Activated CD4-positive, alpha-beta T cell treated with anti-CD3 and anti-CD28 coated beads for 4 hours (primary cell): ENCODE results near the gene TREML2.

ENCODE experiments used
- DNase-seq, 2 donors: peaks; one replicate each; pipeline ENCODE4 v3.0.0-alpha.2; 2020

Gene TREML2

DNA sequence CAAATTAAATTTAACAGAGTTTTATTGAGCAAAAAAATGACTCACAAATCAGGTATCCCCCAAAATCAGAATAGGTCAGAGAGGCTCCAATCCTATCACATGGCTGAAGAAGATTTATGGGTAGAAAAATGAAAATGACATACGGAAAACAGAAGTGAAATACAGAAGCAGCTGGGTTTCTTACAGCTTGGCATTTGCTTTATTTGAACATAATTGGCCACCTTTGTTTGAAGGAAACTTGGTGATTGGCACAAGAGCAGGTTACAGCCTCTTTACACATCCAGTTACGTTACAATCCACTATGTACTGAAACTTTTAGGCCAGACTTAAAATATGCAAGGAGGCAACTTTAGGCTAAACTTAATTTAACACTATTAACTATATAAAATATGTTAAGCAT is 26.3 kb downstream of the TREML2 start:
- no peak for DNase-seq

DNA sequence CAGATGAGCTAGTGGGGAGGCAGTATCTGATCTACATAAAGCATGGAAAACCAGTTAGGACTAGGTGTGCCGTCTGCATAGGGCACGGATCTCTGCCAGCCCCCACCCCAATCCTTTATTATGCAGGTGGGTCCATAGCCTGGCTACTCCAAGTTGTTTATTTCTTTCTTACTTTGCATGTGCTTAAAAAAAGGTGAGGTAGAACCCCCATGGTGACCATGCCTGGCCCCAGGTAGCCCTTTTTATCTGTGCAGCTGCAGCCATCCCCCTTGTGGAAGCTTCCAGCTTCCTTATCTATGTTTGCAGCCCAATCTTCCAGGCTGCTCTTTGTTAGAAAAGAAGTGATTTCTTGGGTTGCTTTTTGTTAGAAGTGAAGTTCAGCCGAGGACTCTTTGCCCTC is 29.0 kb downstream of the TREML2 start:
- DNase-seq = no peak

DNA sequence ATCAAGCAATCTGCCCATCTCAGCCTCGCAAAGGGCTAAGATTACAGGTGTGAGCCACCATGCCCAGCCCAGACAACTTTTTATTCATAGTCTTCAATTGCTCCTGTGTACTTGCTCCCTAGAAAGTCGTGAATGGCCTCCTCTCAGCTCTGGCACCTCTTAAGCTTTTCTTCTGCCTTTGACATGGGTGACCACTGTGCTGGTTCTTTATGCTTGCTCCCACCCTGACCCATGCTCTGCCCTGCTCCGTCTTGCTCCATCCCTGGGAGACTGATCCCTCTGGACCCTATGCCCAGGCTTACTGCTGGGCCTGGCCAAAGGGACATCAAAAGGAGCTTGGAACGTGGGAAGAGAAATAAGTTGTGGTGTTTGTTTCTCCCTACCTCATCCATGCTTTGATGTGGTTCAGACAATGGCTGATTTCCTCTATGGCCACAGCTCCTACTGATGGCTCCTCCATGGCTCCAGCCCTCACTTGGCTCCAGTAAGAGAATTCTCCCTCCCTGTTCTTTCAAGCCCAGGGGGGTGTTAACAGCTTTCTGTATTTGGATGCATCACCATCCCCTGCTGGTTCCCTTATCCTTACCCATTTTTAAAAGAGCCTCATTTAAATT is 30.3 kb downstream of the TREML2 start:
- DNase-seq = no peak

DNA sequence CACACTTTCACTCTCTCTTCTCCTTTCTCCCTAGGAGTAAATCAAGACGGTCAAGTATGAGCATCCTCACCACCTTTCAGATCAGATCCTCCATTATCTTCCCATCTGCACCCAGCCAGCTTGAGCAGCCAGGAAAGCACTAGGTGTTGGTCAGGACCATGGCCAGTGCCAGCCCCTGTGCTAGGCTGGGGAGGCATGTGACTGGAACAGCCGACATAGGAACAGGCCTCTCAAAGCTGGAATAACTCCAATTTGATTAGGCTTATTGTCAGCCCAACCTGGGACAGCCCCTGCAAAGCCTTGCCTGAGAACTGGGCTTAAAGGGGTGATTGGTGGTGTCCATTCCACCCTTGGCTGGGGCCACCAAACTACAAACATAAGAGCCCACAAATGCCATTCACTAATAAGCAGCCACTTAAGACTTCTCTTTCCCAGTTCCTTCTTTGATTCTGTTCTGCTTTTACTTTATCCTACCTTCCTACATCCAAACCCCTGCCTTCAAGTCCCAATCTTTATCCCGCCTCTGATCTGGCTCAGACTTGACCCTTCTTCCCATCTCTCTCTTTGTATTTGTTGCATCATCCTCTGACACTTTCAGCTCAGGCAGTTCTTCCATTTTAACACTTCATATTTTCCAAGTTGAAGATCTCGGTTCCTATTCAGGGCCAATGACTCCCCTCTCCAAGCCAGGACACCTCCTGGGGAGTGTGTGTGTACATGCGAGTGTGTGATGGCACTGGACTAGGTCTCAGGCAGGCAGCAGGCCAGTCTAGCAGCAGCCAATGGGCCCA is 33.6 kb downstream of the TREML2 start:
- DNase-seq = no peak

DNA sequence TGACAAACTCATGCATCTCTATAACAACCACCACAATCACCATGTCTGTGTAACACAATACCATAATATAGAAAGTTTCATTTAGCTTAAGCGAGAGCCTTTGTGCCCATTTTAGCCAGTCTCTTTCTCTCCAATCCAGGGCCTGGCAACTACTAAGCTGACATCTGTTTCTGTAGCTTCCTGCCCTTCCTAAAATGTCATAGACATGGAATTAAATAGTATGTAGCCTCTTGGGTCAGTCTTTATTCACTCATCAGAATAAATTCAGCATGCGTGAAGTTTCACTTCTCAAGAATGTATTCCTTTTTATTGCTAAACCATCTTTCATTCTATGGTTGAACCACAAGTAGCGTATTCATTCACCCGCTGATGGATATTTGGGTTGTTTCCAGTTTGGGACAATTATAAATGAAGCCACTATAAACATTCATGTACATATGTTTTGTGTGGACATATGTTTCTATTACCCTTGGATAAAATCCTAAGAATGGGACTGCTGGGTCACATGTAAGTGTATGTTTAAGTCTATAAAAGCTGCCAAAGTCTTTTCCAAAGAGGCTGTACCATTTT is 36.3 kb downstream of the TREML2 start:
- DNase-seq = no peak

DNA sequence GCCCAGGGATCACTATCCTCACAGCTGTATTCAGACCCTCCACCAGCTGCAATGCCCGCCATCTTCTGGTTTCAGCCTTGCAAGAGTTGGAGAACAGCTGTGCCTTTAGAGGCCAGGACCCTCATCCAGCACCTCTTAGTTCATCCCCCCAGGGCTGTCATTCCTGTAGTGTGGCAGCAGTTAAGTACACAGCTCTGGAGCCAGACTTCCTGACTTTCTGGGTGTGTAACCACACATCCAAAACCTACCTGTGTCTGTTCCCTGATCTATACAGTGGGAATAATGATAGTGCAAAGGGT is 37.6 kb downstream of the TREML2 start:
- DNase-seq = no peak

DNA sequence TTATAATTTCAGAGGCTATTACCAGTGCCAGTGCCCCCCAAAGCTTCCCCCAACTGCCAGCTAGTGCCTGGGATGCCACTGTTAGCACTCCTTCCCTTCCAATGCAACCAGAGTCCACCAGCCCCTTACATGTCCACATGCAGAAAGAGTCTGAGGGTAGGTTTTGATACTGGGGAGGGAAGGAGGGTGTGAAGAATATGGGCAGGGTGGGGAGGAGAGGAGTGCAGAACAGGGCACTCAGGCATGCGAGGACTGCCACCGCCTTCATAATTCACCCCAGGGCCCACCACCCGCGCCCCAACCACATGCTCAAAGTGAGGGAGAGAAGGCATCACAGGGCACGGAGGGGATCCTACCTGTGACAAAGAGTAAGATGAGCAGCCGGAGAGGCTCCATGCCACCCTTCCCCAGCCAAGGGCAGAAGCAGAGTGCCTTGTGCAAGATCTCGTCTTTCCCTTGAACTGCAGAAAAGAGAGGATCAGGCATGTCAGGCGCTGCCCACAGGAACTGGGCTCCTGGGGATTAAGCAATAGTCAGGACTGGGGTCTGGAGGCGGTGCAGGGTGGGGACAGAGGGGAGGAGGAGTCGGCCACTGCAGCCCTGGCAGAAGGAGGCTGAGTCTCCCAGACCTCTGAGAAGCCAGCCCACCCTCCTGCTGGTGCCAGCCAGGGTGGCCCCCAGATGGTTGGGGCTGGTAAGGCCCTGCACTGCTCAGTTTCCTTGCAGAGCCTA is 38.1 kb downstream of the TREML2 start, which contains the start of gene TREM2:
Gene TREM2 (minus strand): TSS at position 430 of the 732 bp plus-strand sequence. CDS start 34 bp downstream, at position 396.
- no peak for DNase-seq

DNA sequence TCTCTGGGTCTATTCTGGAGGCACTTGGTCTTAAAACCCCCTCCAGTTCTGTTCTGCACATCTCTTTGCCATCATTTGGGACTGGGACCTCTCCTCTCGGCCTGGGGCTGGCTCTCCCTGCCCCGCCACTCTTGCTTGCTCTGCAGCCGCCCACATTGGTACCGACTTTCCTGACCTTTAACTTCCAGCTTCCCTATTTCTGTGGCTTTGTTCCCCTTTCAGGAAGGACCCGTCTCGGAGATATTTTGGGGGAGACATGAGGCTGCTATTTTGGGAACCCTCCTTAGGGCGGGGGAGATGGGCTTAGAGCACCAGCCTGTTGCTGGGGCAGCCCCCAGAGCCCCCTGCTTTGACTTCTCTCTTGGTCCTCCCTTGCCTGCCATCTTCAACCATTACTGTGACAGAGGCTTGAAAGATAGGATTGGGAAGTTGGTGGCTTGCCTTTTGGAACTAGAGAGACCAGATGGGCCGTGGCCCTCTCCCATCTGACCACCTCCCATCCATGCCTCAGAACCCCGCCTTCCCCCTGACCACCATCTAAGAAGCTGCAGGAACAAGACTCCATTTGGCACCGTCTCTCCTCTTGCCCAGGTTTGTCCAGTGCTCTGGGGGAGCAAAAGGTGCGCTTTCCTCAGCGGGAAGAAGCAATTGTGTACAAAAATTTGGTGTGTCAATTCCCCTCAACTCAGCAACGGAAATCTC is 38.9 kb downstream of the TREML2 start:
- no peak for DNase-seq

DNA sequence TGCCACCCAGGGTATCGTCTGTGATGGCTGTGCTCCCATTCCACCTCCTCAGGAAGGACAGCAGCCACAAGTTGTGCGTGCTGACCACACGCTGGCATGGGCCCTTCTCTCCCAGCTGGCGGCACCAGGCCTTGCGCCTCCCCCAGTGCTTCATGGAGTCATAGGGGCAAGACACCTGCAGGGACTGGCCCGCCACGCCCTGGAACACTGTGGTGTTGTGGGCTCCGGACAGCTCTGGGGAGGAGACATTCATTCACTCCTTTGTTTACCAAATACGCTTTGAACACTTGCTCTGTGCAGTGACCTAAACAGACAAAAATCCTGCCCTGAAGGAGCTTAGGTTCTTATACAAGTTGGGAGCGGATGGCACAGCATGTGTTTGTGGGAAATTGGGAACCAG is 39.6 kb downstream of the TREML2 start:
- no peak for DNase-seq

DNA sequence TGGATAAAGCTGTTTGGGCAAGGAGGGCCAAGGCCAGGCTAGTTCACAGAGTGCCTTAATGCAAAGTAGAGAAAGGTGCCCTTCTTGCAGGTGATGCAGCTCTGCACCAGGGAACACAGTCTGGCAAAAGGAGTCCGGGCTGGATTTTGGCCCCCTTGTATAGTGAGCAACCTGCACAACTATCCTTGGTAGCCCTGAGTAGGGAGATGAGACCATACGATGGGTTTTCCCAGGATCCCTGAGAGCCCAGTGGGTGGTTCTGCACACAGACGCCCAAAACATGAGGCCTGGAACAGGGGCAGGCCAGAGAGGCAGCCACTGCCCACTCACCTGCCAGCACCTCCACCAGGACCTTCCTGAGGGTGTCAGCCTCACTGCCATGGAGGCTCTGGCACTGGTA is 40.0 kb downstream of the TREML2 start:
- DNase-seq = no peak

DNA sequence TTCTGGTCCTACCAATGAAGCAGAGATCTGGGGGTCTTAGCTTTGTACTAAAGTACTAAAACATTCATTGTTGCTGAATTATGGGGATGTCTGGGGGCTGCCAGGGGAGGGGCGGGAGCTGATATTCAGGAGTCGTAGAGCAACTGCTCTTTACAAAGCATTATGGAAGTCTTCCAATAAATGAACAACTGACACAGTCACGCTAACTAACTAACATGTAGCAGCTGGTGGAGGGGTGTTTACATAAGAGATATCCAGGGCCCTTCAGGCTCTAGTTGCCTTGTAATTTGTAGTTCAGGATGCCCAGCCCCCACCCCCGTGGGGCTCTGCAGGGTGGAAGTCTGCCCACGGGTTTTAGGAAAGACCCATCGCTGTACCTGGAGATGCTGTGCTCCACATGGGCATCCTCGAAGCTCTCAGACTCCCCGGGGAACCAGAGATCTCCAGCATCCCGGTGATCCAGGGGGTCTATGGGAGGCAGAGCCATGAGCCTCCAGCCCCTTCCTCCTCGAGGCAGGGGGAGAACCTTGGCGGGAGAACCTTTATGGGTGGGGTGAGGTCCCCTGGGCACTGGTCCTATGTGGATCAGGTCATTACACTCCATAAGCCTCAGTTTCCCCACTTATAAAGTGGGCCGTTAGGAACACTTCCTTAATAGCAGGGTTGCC is 41.4 kb downstream of the TREML2 start:
- DNase-seq = no peak

DNA sequence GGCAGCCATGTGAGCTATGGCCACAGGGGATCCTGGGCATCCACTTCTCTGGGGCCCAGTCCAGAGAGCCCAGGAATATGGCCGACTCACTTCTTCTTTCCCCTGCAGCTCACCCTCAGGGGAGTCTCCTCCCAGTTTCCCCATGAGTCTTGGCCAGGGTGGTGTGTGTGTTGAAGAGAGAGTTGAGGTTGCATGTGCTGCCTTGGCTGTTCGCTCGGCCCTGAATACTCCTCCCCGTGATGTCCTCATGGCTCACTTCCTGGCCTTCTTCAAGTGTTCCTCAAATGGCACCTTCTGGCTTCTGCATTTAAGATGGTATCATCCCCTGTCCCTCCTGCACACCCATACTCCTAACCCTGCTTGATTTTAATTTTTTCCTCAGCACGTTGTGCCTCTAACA is 43.6 kb downstream of the TREML2 start:
- DNase-seq = no peak

DNA sequence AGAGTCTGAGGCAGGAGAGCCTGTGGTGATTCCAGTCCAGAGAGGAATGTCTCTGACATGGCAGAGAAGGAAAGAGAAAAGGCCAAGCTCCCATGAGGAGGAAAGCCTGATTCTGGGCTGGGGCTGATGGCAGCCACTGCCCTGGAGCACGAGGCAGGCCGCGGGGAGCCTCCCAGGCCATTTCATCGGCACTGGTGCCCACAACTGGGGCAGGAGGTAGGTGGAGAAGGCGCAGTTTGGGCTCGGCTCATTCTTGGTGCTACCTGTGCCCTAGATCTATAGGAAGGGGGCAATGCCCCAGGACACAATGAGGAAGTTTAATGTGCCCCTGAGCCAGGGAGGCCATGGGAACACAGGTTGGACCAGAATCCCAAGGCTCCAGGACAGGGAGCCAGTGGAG is 44.2 kb downstream of the TREML2 start:
- DNase-seq = no peak

DNA sequence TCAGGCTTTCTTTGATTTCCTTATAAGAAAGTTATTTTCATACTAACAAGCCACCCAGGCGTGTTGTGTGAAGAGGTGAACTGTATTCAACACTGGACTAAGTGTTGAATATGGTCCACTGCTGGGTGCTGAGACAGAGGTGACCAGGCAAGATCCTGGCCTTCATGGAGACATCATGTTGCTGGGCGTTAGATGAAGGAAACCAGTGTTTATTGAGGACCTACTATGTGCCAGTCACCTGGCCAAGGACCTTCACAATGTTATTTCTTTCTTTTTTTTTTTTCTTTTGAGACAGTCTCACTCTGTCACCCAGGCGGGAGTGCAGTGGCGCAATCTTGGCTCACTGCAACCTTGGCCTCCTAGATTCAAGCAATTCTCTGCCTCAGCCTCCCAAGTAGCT is 44.9 kb downstream of the TREML2 start:
- no peak for DNase-seq

DNA sequence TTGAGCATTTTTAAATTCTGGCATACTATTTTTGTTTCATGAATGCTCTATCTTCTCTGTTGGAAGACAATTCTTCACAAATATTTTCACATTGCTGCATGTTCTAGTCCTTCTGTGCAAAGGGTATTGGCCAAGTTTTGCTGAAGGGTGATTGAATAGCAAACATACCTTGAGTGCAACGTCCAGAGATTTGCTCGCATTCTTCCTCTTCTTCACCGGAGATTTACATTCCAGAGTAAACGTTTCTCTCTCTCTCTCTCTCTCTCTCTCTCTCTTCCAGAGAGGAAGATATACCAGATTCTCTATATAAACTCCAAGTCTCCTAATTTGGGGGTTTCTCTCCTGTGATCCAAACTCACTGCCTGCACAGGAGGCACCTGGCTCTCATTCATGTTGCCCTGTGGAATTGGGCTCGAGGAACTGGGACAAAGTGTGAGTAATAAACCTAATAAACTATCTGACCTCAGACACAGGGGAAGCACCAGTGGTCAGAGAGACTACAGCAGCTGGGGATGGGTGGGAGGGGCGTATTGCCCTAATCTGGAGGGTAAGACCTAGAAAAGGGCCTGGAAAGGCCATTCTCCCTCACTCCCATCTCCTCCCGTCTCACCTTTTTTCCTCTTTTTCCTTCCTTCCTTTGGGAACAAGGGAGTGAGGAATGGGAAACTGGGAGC is 45.7 kb downstream of the TREML2 start:
- DNase-seq = no peak

DNA sequence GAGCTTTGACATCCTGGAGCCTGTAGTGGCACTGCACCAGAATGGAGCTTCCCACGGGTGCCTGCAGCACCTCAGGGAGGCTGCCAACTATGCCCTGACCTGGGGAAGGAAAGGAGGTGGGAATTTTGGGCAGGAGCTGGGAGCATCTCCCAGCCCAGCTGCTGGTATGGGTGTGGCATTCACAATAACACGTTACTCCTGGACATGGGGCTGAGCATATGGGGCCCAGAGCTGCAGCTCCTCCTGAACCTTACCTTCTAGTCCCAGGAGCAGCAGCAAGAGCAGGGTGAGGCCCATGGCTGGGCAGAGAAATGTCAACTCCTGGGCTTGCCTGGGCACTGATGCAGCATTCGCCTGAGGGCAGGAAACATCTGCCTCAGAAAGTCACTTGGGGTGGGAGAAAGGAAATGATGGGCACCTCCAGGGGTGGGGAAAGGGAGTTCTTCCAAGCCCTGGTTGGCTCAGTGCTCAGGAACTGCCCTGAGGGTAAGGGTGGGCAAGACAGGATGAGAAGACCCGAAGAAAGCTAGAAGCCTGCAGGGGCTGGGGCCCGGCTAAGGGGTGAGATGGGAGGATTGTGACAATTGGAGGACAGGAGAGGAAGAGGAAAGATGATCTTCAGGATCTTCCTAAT is 46.8 kb downstream of the TREML2 start, which contains the start of gene TREML1:
Gene TREML1 (minus strand): TSS at position 356 of the 634 bp plus-strand sequence. CDS start 59 bp downstream, at position 297.
- DNase-seq = no peak

DNA sequence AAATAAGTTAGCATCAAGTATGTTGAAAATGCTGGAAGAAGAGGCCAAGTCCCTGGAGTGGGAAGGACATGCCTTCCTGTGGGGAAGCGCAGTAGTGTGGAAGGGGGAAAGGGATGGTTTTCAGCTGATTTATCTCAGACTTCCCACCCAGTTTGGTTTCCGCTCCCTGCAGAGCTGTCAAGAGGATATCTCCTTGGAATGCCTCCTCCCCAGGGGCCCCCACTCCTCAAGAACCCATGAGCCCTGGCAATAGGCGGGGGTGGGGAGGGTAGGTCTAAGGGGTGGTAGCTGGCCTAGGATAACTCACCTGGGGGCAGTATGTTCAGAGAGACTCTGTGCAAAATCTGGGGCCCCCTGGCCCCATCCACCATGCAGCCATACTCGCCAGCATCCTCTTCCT is 47.5 kb downstream of the TREML2 start:
- no peak for DNase-seq

DNA sequence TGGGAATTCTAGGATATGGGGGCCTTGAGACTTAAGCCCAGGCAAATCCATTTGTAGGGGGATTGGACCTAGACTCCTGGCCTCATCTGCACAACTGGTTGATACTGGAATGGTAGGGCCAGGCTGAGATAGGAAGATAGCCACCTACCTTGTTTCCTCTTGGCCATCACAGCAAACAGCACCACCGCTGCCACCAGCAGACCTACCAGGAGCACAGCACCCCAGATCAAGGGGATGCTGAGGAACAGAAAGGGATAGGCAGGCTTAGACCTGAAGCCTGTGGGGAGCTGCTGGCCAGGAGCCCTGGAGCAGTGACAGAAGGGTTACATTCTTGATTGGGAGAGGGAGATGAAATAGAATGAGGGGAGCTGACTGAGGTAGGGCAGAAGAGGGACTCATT is 50.3 kb downstream of the TREML2 start:
- no peak for DNase-seq

DNA sequence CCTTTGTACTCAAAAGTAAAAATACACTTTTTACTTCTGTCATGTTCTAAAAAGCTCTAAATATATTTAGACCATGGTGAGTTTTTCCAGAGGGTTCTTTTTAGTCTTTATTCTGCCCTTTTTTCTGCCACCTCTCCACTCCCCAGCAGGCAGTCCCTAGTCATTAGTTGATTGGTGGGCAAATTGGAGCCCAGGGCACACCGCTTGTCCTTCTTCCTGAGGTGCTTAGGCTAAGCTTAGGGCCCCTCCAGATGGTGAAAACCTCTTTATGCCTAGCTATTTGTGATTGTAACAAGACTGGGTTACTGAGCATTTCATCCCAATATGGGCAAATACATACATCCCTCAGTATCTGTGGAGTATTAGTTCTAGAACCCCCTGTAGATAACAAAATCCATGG is 53.0 kb downstream of the TREML2 start:
- no peak for DNase-seq
